ENCODE measurements around the gene PIK3C3. TPM values are rescaled to one million over a fixed set of nuclear protein-coding genes. Genes with fewer than 3 reads are reported as not detected.

Gene PIK3C3
- total RNA-seq, 1 experiment from 2014 or later = 23.9 TPM

DNA sequence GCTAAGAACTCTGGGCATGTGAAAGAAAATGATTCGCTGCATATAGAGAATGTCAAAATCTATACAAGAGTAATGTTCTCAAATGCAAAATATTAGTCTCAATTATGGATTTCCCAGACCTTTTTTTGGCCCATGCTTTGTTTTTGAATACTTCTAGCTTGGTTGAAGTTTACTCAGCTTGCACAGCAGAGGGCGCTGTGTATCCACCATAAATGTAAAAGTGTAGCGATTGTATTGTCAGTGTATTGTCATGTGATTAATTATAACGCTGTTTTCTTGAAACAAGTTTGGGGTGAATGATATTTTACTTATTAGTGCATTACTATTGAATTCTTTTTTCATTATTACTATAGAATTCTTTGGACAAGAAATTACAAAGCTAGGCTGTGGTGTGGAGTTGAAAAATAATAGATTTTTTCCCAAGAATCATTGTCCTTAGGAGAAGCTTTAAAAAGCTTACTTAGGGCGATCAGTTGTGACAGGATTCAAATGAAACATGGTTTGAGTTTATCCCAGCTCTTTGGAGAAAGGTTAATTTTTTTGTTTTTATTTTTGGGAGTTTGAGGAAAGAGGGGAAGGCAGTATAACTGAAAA lies 98.3 kb downstream of the PIK3C3 start:
- TF ChIP-seq, protein P1, sequence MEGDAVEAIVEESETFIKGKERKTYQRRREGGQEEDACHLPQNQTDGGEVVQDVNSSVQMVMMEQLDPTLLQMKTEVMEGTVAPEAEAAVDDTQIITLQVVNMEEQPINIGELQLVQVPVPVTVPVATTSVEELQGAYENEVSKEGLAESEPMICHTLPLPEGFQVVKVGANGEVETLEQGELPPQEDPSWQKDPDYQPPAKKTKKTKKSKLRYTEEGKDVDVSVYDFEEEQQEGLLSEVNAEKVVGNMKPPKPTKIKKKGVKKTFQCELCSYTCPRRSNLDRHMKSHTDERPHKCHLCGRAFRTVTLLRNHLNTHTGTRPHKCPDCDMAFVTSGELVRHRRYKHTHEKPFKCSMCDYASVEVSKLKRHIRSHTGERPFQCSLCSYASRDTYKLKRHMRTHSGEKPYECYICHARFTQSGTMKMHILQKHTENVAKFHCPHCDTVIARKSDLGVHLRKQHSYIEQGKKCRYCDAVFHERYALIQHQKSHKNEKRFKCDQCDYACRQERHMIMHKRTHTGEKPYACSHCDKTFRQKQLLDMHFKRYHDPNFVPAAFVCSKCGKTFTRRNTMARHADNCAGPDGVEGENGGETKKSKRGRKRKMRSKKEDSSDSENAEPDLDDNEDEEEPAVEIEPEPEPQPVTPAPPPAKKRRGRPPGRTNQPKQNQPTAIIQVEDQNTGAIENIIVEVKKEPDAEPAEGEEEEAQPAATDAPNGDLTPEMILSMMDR (IDR thresholded peaks at IDR 0.05) = peak; percentile 64; the same call in 1 of the 2 replicates
- no peak for TF ChIP-seq POLR2AphosphoS5 (IDR thresholded peaks at IDR 0.05; ENCODE audit: low read depth, low read length)
- DNase-seq (ENCODE audit: low read depth, low spot score) (no peak), ATAC-seq (peak; percentile 74; the same call in 1 of the 2 replicates)
- intact Hi-C loops (cut with micrococcal nuclease; ENCODE audit: unreplicated experiment) = loop anchor here (10.0 kb wide), 1 partner anchor 1512 kb away; no protein-coding TSS in a partner anchor
- H3K4me1 ChIP-seq (ENCODE audit: control insufficient read depth, insufficient read depth, low read length) = no peaks in the 10 kb centered on the region
- ChIA-PET POLR2A (no interaction called here), CTCF (interaction anchor here (0.6 kb wide), 2 partner anchors 1219 to 1514 kb away, joined by 3 read pairs; no protein-coding TSS in a partner anchor)
- H3K9me3 ChIP-seq (ENCODE audit: control insufficient read depth, insufficient read depth, low read depth, low read length) = no peaks in the 10 kb centered on the region
- H3K27me3 ChIP-seq (ENCODE audit: control insufficient read depth, insufficient read depth, low read length) = no peaks in the 10 kb centered on the region
- H3K27ac ChIP-seq (ENCODE audit: low read length) = no peak overlapping the region
- H3K4me3 ChIP-seq (ENCODE audit: low read depth in 2 of 2, low read length in 2 of 2) = no peak overlapping the region
- no peaks in the 10 kb centered on the region; the same call in 1 of the 2 replicates for H3K36me3 ChIP-seq (ENCODE audit: control insufficient read depth, insufficient read depth, low read length)
- in situ Hi-C loops (cut with HindIII; ENCODE audit: low pct_unique_long_range_greater_than_20kb, low sequenced_read_pairs) = no loop called here
- BruUV-seq (replicated peaks) = no TSS peak

DNA sequence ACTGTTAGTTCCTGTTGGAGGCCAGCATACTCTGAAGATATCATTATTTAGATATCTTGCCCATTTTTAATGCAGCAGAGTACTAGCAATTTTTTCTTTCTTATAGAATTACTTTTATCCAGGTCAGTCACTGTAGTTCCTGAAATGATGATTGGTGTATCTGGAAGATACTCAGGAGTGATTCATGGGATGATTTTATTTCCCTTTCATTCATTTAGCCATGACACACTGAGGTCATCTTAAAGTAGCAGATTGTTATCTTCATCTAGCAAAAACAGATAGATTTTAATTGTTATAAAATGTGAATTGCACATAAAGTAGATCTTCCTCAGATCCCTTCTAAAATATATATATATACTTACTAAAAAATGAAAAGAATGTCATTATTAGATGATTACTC lies 109.1 kb downstream of the PIK3C3 start:
- Histone ChIP-seq H3K4me1 (ENCODE audit: control insufficient read depth, insufficient read depth, low read length) (no peaks in the 10 kb centered on the region), H3K4me3 (ENCODE audit: low read depth in 2 of 2, low read length in 2 of 2) (no peak overlapping the region), H3K9me3 (ENCODE audit: control insufficient read depth, insufficient read depth, low read depth, low read length) (no peaks in the 10 kb centered on the region), H3K27ac (ENCODE audit: low read length) (no peak overlapping the region), H3K27me3 (ENCODE audit: control insufficient read depth, insufficient read depth, low read length) (no peaks in the 10 kb centered on the region), H3K36me3 (ENCODE audit: control insufficient read depth, insufficient read depth, low read length) (no peaks in the 10 kb centered on the region)
- BruUV-seq (replicated peaks) = no TSS peak
- no peak for ATAC-seq
- intact Hi-C loops (cut with micrococcal nuclease; ENCODE audit: unreplicated experiment) (no loop called here), in situ Hi-C loops (cut with HindIII; ENCODE audit: low pct_unique_long_range_greater_than_20kb, low sequenced_read_pairs) (no loop called here)
- TF ChIP-seq, protein P2, sequence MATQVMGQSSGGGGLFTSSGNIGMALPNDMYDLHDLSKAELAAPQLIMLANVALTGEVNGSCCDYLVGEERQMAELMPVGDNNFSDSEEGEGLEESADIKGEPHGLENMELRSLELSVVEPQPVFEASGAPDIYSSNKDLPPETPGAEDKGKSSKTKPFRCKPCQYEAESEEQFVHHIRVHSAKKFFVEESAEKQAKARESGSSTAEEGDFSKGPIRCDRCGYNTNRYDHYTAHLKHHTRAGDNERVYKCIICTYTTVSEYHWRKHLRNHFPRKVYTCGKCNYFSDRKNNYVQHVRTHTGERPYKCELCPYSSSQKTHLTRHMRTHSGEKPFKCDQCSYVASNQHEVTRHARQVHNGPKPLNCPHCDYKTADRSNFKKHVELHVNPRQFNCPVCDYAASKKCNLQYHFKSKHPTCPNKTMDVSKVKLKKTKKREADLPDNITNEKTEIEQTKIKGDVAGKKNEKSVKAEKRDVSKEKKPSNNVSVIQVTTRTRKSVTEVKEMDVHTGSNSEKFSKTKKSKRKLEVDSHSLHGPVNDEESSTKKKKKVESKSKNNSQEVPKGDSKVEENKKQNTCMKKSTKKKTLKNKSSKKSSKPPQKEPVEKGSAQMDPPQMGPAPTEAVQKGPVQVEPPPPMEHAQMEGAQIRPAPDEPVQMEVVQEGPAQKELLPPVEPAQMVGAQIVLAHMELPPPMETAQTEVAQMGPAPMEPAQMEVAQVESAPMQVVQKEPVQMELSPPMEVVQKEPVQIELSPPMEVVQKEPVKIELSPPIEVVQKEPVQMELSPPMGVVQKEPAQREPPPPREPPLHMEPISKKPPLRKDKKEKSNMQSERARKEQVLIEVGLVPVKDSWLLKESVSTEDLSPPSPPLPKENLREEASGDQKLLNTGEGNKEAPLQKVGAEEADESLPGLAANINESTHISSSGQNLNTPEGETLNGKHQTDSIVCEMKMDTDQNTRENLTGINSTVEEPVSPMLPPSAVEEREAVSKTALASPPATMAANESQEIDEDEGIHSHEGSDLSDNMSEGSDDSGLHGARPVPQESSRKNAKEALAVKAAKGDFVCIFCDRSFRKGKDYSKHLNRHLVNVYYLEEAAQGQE (IDR thresholded peaks at IDR 0.05; ENCODE audit: insufficient read depth in 1 of 2, low read depth in 2 of 2, low read length in 1 of 2) = no peak
- TF ChIP-seq SIN3A (IDR thresholded peaks at IDR 0.05; ENCODE audit: borderline replicate concordance, insufficient read depth, low read depth, low read length) (no peak), POLR2AphosphoS5 (IDR thresholded peaks at IDR 0.05; ENCODE audit: low read depth, low read length) (no peak), TCF7L2 (IDR thresholded peaks at IDR 0.05; ENCODE audit: low read depth, low read length) (no peak)
- TF ChIP-seq, protein P1 (IDR thresholded peaks at IDR 0.05) = no peak
- ChIA-PET CTCF (no interaction called here), POLR2A (no interaction called here)
- DNase-seq (ENCODE audit: low read depth, low spot score) = no peak

Measured in Panc1 (cell line).